Left lobe of liver (tissue), 2 donors: ENCODE measurements around the gene NUDT8. TPM values are rescaled to one million over a fixed set of nuclear protein-coding genes. Genes with fewer than 3 reads are reported as not detected.
"Not testable (repeated sequence)": the region's sequence is repeated elsewhere in the genome, so short reads cannot be mapped to it uniquely, and the experiment has no call there.

Experiments
- ATAC-seq: fragments of 200-7000 bp; cut with Tn5 transposase; one replicate; pipeline ENCODE4 v1.9.1; 2020; ENCODE audit warnings: mild to moderate bottlenecking, moderate library complexity
- DNase-seq: peaks from one replicate; pipeline ENCODE4 v3.0.0-alpha.2; 2020; ENCODE audit warnings: low spot score
- total RNA-seq: library from RNA; stranded (reverse); gene quantifications from one replicate; pipeline ENCODE4 v1.2.1, GENCODE V29; 2021
- donor health status: DM: no; HTN: no; CAD: no; lungs with moderate emphysema.
- donor health status: DM: no; HTN: yes; CAD: no.

The NUDT8 gene
- total RNA-seq, 1 donor from 2014 or later: 41.6 TPM

DNA sequence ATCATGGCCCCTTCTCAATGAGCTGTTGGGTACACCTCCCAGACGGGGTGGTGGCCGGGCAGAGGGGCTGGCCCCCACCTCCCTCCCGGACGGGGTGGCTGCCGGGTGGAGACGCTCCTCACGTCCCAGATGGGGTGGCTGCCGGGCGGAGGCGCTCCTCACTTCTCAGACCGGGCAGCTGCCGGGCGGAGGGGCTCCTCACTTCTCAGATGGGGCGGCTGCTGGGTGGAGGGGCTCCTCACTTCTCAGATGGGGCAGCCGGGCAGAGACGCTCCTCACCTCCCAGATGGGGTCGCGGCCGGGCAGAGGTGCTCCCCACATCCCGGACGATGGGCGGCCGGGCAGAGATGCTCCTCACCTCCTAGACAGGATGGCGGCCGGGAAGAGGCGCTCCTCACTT is 31.8 kb downstream of the NUDT8 start:
- not testable (repeated sequence) for DNase-seq, ATAC-seq

DNA sequence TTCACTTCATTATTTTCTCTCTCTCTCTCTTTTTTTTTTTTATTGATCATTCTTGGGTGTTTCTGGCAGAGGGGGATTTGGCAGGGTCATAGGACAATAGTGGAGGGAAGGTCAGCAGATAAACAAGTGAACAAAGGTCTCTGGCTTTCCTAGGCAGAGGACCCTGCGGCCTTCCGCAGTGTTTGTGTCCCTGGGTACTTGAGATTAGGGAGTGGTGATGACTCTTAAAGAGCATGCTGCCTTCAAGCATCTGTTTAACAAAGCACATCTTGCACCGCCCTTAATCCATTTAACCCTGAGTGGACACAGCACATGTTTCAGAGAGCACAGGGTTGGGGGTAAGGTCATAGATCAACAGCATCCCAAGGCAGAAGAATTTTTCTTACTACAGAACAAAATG is 32.3 kb downstream of the NUDT8 start:
- DNase-seq, ATAC-seq: not testable (repeated sequence)

DNA sequence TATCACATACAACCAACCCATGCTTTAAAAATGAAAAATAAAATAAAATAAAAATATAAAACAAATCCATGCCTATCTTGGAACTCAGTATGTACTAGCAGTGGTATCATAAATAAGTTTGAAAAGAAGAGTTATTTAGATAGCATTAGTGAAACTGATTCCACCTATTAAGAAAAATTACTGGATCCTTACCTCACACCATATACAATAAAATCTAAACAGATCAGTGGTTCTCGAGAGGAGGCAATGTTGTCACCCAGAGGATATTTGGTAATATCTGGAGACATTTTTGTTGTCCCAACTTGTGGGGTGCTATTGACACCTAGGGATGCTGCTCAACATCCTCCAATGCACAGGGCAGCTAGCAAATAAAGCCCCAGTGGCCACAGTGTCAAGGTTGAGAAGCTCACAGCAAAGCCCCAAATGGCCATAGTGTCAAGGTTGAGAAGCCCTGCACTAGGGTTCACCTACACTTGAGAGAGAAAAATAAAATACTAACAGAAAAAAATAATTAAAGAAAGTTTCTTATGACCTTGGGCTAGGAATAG is 32.9 kb downstream of the NUDT8 start:
- no peak for ATAC-seq

DNA sequence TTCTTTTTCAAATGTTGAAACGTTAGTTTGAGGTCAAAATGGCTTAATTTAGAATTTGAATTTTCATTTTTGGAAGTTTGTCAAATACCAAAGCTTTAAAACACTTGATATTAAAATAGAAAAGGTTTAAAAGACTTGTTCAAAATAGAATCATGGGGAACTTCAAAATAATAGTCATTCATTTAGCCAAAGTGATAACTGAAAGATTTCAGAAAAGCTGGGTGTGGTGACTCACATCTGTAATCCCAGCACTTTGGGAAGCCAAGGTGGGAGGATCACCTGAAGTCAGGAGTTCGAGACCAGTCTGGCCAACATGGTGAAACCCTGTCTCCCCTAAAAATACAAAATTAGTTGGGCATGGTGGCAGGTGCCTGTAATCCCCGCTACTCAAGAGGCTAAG is 35.3 kb downstream of the NUDT8 start:
- ATAC-seq (no peak), DNase-seq (no peak)

More for the DNA sequence above, 32.9 kb downstream of the NUDT8 start:
- no peak for DNase-seq

DNA sequence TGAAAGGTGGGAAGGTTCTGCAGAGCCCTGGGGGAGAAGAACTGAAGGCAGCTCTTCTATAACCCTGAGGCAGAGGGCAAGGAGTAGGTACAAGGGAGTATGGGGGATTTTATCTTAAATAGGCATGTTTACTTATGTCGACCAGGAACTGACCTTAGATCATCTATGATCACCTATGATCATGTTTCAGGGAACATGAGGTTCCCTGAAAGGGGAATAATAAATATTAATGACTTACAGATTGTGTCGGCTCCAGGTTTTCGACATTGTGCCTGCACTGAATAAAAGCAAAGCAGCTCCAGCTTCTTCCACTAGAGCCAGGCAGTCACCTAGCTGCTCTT is 36.2 kb downstream of the NUDT8 start:
- DNase-seq (no peak), ATAC-seq (no peak)

DNA sequence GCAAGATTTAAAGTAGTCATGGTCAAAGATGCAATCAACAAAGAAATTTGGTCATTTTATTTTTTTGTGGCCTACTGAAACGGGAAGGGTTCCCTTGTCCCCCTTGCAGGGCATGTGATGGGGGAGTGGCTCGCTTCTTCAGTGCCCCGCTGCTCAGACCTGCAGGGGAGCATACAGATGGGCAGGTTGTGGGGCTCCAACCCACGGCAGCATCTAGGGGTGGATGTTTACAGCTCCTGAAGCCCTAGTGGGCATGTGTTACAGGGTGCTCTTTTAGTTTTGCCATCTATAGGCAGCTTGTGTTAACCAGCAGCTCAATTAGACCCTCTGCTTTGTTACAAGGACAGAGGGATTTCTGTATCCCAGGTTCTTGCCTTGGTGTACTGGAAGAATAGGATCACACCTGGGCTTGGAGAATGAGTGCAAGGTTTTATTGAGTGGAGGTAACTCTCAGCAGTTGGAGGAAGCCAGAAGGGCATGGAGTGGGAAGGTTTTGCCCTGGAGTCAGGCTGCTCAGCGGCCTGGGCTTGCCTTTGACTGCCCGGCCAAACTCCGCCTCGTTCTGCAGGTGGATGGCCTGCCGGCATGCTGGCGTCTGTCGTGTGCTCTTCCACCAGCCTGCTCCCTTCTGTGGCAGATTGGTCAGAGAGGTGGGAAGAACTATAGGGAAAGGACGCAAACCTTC is 36.7 kb downstream of the NUDT8 start:
- DNase-seq: no peak

DNA sequence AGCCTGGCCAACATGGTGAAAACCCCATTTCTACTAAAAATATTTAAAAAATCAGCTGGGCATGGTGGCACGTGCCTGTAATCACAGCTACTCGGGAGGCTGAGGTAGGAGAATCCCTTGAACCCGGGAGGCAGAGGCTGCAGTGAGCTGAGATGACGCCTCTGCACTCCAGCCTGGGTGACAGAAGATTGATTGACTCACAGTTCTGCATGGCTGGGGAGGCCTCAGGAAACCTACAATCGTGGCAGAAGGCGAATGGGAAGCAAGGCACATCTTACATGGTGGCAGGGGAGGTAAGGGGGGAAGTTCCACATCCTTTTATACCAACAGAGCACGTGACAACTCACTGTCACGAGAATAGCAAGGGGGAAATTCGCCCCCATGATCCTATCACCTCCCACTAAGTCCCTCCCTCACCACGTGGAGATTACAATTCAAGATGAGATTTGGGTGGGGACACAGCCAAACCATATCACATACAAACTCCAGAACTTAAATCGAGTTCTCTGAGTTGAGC is 40.8 kb downstream of the NUDT8 start:
- not testable (repeated sequence) for DNase-seq, ATAC-seq

More for the DNA sequence above, 36.7 kb downstream of the NUDT8 start:
- no peak for ATAC-seq

DNA sequence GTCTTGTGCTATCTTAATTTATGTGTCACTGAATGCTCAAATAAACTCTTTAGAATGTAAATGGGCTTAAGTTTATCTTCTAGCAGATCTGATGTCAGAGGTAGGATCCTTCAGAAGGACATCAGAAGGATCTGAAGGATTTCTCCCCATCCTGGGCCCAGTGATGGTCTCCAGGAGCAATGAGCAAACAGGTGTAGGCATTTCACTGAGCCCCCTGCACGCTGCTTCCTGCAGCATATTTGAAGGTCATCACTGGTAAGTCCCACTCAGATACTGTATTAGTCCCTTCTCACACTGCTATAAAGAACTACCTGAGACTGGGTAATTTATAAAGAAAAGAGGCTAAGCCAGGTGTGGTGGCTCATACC is 41.6 kb downstream of the NUDT8 start:
- no peak for ATAC-seq

DNA sequence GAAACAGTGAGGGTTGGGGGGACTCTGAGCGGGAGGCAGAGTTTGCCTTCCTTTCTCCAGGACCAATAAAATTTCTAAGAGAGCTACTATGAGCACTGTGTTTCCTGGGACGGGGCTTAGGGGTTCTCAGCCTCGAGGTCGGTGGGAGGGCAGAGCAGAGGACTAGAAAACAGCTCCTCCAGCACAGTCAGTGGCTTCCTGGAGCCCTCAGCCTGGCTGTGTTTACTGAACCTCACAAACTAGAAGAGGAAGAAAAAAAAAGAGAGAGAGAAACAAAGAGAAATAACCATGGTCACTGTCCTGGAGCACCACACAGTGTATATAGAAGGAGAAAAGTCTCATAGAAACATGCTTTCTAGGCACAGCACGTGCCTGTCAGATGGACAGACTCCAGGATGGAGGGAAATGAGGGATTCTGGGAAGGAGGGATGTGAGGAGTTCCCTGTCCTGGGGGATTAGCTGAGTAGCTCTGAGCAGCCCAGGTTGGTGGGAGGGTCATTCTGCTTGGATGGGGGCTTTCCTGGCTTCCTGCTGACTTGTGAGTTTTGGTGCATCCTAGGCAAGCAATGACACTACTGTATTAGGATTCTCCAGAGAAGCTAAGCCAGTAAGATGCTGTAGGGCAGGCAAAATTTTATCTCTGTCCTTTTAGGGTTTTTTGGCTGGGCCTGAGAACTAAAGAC is 43.0 kb downstream of the NUDT8 start:
- no peak for ATAC-seq
- no peak for DNase-seq

More for the DNA sequence above, 41.6 kb downstream of the NUDT8 start:
- DNase-seq: no peak

DNA sequence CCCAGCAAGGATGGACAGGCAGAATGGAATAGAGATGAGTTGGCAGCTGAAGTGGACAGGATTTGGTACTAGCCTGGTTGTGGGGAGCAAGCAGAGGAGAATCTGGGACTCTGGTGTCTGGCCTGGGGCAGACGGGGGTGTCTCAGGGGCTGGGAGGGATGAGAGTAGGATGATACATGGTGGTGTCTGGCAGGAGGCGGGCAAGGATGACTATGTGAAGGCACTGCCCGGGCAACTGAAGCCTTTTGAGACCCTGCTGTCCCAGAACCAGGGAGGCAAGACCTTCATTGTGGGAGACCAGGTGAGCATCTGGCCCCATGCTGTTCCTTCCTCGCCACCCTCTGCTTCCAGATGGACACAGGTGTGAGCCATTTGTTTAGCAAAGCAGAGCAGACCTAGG is 43.8 kb downstream of the NUDT8 start:
- ATAC-seq (no peak), DNase-seq (no peak)

DNA sequence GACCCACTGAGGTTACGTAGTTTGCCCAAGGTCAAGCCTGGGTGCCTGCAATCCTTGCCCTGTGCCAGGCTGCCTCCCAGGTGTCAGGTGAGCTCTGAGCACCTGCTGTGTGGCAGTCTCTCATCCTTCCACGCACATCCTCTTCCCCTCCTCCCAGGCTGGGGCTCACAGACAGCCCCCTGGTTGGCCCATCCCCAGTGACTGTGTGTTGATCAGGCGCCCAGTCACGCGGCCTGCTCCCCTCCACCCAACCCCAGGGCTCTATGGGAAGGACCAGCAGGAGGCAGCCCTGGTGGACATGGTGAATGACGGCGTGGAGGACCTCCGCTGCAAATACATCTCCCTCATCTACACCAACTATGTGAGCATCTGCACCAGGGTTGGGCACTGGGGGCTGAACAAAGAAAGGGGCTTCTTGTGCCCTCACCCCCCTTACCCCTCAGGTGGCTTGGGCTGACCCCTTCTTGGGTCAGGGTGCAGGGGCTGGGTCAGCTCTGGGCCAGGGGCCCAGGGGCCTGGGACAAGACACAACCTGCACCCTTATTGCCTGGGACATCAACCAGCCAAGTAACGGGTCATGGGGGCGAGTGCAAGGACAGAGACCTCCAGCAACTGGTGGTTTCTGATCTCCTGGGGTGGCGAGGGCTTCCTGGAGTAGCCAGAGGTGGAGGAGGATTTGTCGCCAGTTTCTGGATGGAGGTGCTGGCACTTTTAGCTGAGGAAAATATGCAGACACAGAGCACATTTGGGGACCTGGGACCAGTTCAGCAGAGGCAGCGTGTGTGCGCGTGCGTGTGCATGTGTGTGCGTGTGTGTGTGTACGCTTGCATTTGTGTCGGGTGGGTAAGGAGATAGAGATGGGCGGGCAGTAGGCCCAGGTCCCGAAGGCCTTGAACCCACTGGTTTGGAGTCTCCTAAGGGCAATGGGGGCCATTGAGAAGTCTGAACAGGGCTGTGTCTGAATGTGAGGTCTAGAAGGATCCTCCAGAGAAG is 44.6 kb downstream of the NUDT8 start:
- no peak for DNase-seq
- no peak for ATAC-seq

DNA sequence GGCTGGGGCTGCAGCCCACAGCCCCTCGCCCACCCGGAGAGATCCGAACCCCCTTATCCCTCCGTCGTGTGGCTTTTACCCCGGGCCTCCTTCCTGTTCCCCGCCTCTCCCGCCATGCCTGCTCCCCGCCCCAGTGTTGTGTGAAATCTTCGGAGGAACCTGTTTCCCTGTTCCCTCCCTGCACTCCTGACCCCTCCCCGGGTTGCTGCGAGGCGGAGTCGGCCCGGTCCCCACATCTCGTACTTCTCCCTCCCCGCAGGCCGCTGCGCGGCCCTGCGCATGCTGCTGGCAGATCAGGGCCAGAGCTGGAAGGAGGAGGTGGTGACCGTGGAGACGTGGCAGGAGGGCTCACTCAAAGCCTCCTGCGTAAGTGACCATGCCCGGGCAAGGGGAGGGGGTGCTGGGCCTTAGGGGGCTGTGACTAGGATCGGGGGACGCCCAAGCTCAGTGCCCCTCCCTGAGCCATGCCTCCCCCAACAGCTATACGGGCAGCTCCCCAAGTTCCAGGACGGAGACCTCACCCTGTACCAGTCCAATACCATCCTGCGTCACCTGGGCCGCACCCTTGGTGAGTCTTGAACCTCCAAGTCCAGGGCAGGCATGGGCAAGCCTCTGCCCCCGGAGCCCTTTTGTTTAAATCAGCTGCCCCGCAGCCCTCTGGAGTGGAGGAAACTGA is 45.4 kb downstream of the NUDT8 start:
- peak; percentile 39 for ATAC-seq
- no peak for DNase-seq

DNA sequence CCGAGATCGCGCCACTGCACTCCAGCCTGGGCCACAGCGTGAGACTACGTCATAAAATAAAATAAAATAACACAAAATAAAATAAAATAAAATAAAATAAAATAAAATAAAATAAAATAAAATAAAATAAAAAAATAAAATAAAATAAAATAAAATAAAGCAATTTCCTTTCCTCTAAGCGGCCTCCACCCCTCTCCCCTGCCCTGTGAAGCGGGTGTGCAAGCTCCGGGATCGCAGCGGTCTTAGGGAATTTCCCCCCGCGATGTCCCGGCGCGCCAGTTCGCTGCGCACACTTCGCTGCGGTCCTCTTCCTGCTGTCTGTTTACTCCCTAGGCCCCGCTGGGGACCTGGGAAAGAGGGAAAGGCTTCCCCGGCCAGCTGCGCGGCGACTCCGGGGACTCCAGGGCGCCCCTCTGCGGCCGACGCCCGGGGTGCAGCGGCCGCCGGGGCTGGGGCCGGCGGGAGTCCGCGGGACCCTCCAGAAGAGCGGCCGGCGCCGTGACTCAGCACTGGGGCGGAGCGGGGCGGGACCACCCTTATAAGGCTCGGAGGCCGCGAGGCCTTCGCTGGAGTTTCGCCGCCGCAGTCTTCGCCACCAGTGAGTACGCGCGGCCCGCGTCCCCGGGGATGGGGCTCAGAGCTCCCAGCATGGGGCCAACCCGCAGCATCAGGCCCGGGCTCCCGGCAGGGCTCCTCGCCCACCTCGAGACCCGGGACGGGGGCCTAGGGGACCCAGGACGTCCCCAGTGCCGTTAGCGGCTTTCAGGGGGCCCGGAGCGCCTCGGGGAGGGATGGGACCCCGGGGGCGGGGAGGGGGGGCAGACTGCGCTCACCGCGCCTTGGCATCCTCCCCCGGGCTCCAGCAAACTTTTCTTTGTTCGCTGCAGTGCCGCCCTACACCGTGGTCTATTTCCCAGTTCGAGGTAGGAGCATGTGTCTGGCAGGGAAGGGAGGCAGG is 46.2 kb downstream of the NUDT8 start, which contains the start of gene GSTP1:
GSTP1 (plus strand) TSS at position 566 of the 958 bp plus-strand sequence; CDS start at position 598, 32 bp downstream.
- ATAC-seq: peak; percentile 74
- peak; percentile 71 for DNase-seq

DNA sequence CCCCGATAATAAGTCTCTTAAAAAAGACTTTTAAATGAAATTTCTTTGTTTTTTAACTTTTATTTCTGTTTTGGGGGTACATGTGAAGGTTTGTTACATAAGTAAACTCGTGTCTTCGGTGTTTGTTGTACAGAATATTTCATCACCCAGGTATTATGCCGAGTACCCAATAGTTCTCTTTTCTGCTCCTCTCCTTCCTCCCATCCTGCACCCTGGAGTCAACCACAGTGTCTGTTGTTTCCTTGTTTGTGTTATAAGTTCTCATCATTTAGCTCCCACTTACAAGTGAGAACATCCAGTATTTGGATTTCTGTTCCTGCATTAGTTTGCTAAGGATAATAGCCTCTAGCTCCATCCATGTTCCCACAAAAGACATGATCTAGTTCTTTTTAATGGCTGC is 47.7 kb downstream of the NUDT8 start:
- ATAC-seq (no peak), DNase-seq (no peak)

DNA sequence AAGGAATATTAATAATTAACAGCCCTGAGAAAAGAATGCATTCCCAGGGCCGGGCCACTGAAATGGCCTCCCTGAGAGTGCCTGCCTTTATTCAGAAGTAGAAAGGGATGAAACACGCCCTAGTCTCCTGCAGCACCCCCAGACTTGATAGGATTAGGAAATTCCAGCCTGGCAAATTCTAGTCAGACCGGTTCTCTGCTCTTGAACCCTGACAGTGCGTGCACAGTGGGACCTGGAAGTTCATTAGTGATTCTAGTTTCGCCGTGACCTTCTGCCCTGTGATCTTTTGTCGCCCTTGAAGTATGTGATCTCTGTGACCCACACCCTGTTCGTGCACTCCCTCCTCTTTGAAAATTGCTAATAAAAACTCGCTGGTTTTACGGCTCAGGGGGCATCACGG is 48.3 kb downstream of the NUDT8 start:
- DNase-seq (no peak), ATAC-seq (no peak)

DNA sequence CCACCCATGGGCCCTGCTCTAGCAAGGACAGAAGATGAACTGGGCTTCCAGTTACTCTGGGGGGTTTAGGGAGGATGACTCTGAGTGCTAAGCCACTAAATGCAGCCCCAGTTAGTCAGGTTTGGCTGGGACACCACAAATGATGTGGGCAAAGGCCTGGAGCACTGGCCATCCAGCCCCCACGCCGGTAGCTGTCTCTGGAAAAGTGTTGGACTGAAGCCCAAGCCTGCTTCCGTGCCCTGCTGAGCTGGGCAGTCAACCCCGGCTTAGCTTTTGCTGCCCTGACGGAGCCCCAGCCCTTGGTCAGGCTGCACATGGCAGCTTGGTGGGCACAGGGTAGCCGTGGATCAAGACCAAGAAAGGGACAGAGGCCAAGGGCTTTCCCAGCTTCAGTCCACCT is 51.8 kb downstream of the NUDT8 start:
- DNase-seq (no peak), ATAC-seq (no peak)
